HEK293 (cell line): ENCODE results near the gene PTPRCAP.

Experiments used
- BCL11A ChIP-seq: fragments of 450-650 bp; formaldehyde crosslinking; IDR thresholded peaks from 2 replicates; pipeline ENCODE4 v1.5.1; 2016; ENCODE audit warnings: low read depth, missing biosample characterization, missing genetic modification characterization
- FEZF1 ChIP-seq: fragments of 450-650 bp; formaldehyde crosslinking; IDR thresholded peaks from 2 replicates; pipeline ENCODE4 v1.5.1; 2016; ENCODE audit warnings: missing biosample characterization, missing genetic modification characterization
- GFI1B ChIP-seq: fragments of 450-650 bp; formaldehyde crosslinking; IDR thresholded peaks from 2 replicates; pipeline ENCODE4 v1.5.1; 2016; ENCODE audit warnings: missing biosample characterization, missing genetic modification characterization
- HOXD13 ChIP-seq: sonication (generic); formaldehyde crosslinking; IDR thresholded peaks from 2 replicates; pipeline ENCODE4 v1.8.0; 2022; ENCODE audit warnings: missing genetic modification reagents, borderline replicate concordance
- KLF16 ChIP-seq: fragments of 450-650 bp; formaldehyde crosslinking; IDR thresholded peaks from 2 replicates; pipeline ENCODE4 v1.5.1; 2017; ENCODE audit warnings: missing biosample characterization, missing genetic modification characterization
- MEIS1 ChIP-seq: sonication (generic); formaldehyde crosslinking; IDR thresholded peaks from 2 replicates; pipeline ENCODE4 v1.8.1; 2022; ENCODE audit warnings: missing genetic modification reagents, mild to moderate bottlenecking, borderline replicate concordance
- OVOL3 ChIP-seq: fragments of 450-650 bp; formaldehyde crosslinking; IDR thresholded peaks from 2 replicates; pipeline ENCODE4 v1.5.1; 2016; ENCODE audit warnings: missing biosample characterization, missing genetic modification characterization
- SCRT1 ChIP-seq: fragments of 450-650 bp; formaldehyde crosslinking; IDR thresholded peaks from 2 replicates; pipeline ENCODE4 v1.5.1; 2016; ENCODE audit warnings: missing biosample characterization, missing genetic modification characterization, borderline replicate concordance
- ZFHX2 ChIP-seq: fragments of 450-650 bp; formaldehyde crosslinking; conservative IDR thresholded peaks from 2 replicates; pipeline ENCODE4 v1.5.1; 2016; ENCODE audit warnings: missing biosample characterization, missing genetic modification characterization
- ZNF10 ChIP-seq: fragments of 450-650 bp; formaldehyde crosslinking; IDR thresholded peaks from 2 replicates; pipeline ENCODE4 v1.5.1; 2017; ENCODE audit warnings: missing biosample characterization, missing genetic modification characterization
- ZNF112 ChIP-seq: fragments of 450-650 bp; formaldehyde crosslinking; IDR thresholded peaks from 2 replicates; pipeline ENCODE4 v1.5.0; 2017; ENCODE audit warnings: missing biosample characterization, missing genetic modification characterization
- ZNF140 ChIP-seq: fragments of 450-650 bp; formaldehyde crosslinking; IDR thresholded peaks from 2 replicates; pipeline ENCODE4 v1.5.1; 2016; ENCODE audit warnings: missing biosample characterization, missing genetic modification characterization
- ZNF146 ChIP-seq: fragments of 450-650 bp; formaldehyde crosslinking; IDR thresholded peaks from 2 replicates; pipeline ENCODE4 v1.5.1; 2016; ENCODE audit warnings: missing biosample characterization, missing genetic modification characterization
- ZNF175 ChIP-seq: fragments of 450-650 bp; formaldehyde crosslinking; IDR thresholded peaks from 2 replicates; pipeline ENCODE4 v1.5.1; 2016; ENCODE audit warnings: missing biosample characterization, missing genetic modification characterization
- ZNF223 ChIP-seq: fragments of 450-650 bp; formaldehyde crosslinking; IDR thresholded peaks from 2 replicates; pipeline ENCODE4 v1.5.1; 2016; ENCODE audit warnings: missing biosample characterization, missing genetic modification characterization
- ZNF292 ChIP-seq: fragments of 450-650 bp; formaldehyde crosslinking; IDR thresholded peaks from 2 replicates; pipeline ENCODE4 v1.5.1; 2016; ENCODE audit warnings: low read depth, missing biosample characterization, missing genetic modification characterization, borderline replicate concordance
- ZNF366 ChIP-seq: fragments of 450-650 bp; formaldehyde crosslinking; conservative IDR thresholded peaks from 2 replicates; pipeline ENCODE4 v1.5.1; 2016; ENCODE audit warnings: missing biosample characterization, missing genetic modification characterization
- ZNF37A ChIP-seq: fragments of 450-650 bp; IDR thresholded peaks from 2 replicates; pipeline ENCODE4 v1.5.1; 2018; ENCODE audit warnings: missing biosample characterization, missing genetic modification characterization
- ZNF514 ChIP-seq: fragments of 450-650 bp; formaldehyde crosslinking; IDR thresholded peaks from 2 replicates; pipeline ENCODE4 v1.5.1; 2016; ENCODE audit warnings: missing biosample characterization, missing genetic modification characterization
- ZNF521 ChIP-seq: fragments of 450-650 bp; formaldehyde crosslinking; IDR thresholded peaks from 2 replicates; pipeline ENCODE4 v1.5.1; 2017; ENCODE audit warnings: missing biosample characterization, mild to moderate bottlenecking, missing genetic modification characterization
- ZNF626 ChIP-seq: fragments of 450-650 bp; sonication (Bioruptor Pico); formaldehyde crosslinking; IDR thresholded peaks from 2 replicates; pipeline ENCODE4 v1.5.1; 2018; ENCODE audit warnings: missing biosample characterization, missing genetic modification characterization, inconsistent platforms
- ZNF658 ChIP-seq: fragments of 450-650 bp; formaldehyde crosslinking; IDR thresholded peaks from 2 replicates; pipeline ENCODE4; 2016; ENCODE audit warnings: missing biosample characterization, missing genetic modification characterization
- ZNF76 ChIP-seq: fragments of 450-650 bp; formaldehyde crosslinking; IDR thresholded peaks from 2 replicates; pipeline ENCODE4; 2016; ENCODE audit warnings: low read depth, missing biosample characterization, missing genetic modification characterization, borderline replicate concordance
- ZNF768 ChIP-seq: fragments of 450-650 bp; formaldehyde crosslinking; IDR thresholded peaks from 2 replicates; pipeline ENCODE4 v1.5.1; 2018; ENCODE audit warnings: missing biosample characterization, mild to moderate bottlenecking, missing genetic modification characterization
- ZNF776 ChIP-seq: fragments of 450-650 bp; formaldehyde crosslinking; IDR thresholded peaks from 2 replicates; pipeline ENCODE4 v1.5.0; 2017; ENCODE audit warnings: missing biosample characterization, missing genetic modification characterization, borderline replicate concordance
- ZNF777 ChIP-seq: fragments of 450-650 bp; formaldehyde crosslinking; IDR thresholded peaks from 2 replicates; pipeline ENCODE4 v1.5.1; 2017; ENCODE audit warnings: missing biosample characterization, missing genetic modification characterization, borderline replicate concordance
- ZXDB ChIP-seq: fragments of 450-650 bp; formaldehyde crosslinking; IDR thresholded peaks from 2 replicates; pipeline ENCODE4 v1.5.1; 2016; ENCODE audit warnings: missing biosample characterization, missing genetic modification characterization
- TF ChIP-seq, protein P1 (sequence below): fragments of 450-650 bp; formaldehyde crosslinking; IDR thresholded peaks from 2 replicates; pipeline ENCODE4 v1.5.1; 2016; ENCODE audit warnings: missing biosample characterization, missing genetic modification characterization
- TF ChIP-seq, protein P2 (sequence below): fragments of 450-650 bp; formaldehyde crosslinking; IDR thresholded peaks from 2 replicates; pipeline ENCODE4 v1.5.1; 2016; ENCODE audit warnings: missing biosample characterization, missing genetic modification characterization
- TF ChIP-seq, protein P3 (sequence below): fragments of 450-650 bp; IDR thresholded peaks from 2 replicates; pipeline ENCODE4 v1.5.1; 2018; ENCODE audit warnings: missing biosample characterization, missing genetic modification characterization
- TF ChIP-seq, protein P4 (sequence below): fragments of 450-650 bp; formaldehyde crosslinking; IDR thresholded peaks from 2 replicates; pipeline ENCODE4 v1.5.1; 2016; ENCODE audit warnings: missing biosample characterization, missing genetic modification characterization
- TF ChIP-seq, protein P5 (sequence below): fragments of 450-650 bp; formaldehyde crosslinking; IDR thresholded peaks from 2 replicates; pipeline ENCODE4 v1.5.1; 2017; ENCODE audit warnings: missing biosample characterization, missing genetic modification characterization

PTPRCAP gene

DNA sequence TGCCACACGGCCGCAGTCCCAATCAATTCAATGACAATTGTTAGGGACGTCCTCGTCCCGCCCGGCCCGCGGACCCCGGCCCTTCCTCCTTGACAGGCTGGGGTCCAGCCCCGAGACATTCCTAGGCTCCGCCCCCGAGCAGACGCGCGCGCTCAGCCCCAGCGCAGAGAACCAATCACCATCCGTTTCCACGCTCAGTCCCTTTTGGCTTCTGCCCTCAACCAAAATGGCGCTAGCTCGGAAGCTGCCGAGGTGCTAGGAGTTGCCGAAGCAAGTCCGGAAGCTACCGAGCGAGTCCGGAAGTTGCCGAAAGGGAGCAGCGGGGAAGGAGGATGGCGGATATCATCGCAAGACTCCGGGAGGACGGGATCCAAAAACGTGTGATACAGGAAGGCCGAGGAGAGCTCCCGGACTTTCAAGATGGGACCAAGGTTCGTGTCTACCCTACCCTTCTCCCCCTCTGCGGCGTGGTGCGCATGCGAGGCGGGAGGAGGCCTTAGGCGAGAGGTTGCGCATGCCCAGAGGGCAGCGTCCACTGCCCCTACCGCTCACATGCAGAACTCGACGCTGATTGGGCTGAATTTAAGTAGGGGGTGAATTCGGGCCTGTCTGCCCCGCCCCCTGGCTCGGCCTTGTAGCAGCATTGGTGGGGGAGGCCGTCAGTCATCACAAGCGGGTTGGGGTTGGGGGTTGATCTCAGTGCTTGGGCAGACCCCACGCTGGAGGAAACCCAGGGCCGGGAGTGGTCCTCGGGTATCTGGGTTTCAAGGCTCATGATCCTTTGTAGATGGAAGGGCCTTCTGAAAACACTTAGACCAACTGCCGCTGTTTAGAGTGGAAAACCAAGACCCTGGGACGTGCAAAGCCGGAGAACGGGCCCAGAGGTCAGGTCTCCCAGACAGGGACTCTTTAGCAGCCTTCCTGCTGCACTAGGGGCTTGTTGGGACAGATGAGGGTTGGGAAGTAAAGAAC lies 45.6 kb upstream of the PTPRCAP start, which contains the start of gene AIP (continued):
- TF ChIP-seq ZNF776 (tag by site-specific recombination) = no peak
- TF ChIP-seq FEZF1 (tag by site-specific recombination) = no peak
- TF ChIP-seq BCL11A = no peak
- no peak for TF ChIP-seq ZNF626 (tag by site-specific recombination)
- TF ChIP-seq, protein P1, sequence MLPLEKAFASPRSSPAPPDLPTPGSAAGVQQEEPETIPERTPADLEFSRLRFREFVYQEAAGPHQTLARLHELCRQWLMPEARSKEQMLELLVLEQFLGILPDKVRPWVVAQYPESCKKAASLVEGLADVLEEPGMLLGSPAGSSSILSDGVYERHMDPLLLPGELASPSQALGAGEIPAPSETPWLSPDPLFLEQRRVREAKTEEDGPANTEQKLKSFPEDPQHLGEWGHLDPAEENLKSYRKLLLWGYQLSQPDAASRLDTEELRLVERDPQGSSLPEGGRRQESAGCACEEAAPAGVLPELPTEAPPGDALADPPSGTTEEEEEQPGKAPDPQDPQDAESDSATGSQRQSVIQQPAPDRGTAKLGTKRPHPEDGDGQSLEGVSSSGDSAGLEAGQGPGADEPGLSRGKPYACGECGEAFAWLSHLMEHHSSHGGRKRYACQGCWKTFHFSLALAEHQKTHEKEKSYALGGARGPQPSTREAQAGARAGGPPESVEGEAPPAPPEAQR (tag by site-specific recombination) = no peak
- TF ChIP-seq MEIS1 = no peak
- TF ChIP-seq KLF16 (tag by site-specific recombination) = no peak
- no peak for TF ChIP-seq ZNF366
- TF ChIP-seq, protein P2, sequence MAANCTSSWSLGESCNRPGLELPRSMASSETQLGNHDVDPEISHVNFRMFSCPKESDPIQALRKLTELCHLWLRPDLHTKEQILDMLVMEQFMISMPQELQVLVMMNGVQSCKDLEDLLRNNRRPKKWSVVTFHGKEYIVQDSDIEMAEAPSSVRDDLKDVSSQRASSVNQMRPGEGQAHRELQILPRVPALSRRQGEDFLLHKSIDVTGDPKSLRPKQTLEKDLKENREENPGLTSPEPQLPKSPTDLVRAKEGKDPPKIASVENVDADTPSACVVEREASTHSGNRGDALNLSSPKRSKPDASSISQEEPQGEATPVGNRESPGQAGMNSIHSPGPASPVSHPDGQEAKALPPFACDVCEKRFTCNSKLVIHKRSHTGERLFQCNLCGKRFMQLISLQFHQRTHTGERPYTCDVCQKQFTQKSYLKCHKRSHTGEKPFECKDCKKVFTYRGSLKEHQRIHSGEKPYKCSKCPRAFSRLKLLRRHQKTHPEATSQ (tag by site-specific recombination) = no peak
- no peak for TF ChIP-seq HOXD13 (CRISPR knock-in tag)
- no peak for TF ChIP-seq ZNF146 (tag by site-specific recombination)
- no peak for TF ChIP-seq ZNF292 (tag by site-specific recombination)
- no peak for TF ChIP-seq ZNF175 (tag by site-specific recombination)
- no peak for TF ChIP-seq ZNF658 (tag by site-specific recombination)
- TF ChIP-seq, protein P3, sequence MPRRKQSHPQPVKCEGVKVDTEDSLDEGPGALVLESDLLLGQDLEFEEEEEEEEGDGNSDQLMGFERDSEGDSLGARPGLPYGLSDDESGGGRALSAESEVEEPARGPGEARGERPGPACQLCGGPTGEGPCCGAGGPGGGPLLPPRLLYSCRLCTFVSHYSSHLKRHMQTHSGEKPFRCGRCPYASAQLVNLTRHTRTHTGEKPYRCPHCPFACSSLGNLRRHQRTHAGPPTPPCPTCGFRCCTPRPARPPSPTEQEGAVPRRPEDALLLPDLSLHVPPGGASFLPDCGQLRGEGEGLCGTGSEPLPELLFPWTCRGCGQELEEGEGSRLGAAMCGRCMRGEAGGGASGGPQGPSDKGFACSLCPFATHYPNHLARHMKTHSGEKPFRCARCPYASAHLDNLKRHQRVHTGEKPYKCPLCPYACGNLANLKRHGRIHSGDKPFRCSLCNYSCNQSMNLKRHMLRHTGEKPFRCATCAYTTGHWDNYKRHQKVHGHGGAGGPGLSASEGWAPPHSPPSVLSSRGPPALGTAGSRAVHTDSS = no peak
- TF ChIP-seq ZFHX2 (tag by site-specific recombination) = no peak
- TF ChIP-seq ZXDB (tag by site-specific recombination) = peak; percentile 85
- TF ChIP-seq ZNF140 (tag by site-specific recombination) = no peak
- no peak for TF ChIP-seq SCRT1 (tag by site-specific recombination)
- TF ChIP-seq, protein P4, sequence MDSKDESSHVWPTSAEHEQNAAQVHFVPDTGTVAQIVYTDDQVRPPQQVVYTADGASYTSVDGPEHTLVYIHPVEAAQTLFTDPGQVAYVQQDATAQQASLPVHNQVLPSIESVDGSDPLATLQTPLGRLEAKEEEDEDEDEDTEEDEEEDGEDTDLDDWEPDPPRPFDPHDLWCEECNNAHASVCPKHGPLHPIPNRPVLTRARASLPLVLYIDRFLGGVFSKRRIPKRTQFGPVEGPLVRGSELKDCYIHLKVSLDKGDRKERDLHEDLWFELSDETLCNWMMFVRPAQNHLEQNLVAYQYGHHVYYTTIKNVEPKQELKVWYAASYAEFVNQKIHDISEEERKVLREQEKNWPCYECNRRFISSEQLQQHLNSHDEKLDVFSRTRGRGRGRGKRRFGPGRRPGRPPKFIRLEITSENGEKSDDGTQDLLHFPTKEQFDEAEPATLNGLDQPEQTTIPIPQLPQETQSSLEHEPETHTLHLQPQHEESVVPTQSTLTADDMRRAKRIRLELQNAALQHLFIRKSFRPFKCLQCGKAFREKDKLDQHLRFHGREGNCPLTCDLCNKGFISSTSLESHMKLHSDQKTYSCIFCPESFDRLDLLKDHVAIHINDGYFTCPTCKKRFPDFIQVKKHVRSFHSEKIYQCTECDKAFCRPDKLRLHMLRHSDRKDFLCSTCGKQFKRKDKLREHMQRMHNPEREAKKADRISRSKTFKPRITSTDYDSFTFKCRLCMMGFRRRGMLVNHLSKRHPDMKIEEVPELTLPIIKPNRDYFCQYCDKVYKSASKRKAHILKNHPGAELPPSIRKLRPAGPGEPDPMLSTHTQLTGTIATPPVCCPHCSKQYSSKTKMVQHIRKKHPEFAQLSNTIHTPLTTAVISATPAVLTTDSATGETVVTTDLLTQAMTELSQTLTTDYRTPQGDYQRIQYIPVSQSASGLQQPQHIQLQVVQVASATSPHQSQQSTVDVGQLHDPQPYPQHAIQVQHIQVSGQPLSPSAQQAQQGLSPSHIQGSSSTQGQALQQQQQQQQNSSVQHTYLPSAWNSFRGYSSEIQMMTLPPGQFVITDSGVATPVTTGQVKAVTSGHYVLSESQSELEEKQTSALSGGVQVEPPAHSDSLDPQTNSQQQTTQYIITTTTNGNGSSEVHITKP (tag by site-specific recombination) = no peak
- TF ChIP-seq, protein P5, sequence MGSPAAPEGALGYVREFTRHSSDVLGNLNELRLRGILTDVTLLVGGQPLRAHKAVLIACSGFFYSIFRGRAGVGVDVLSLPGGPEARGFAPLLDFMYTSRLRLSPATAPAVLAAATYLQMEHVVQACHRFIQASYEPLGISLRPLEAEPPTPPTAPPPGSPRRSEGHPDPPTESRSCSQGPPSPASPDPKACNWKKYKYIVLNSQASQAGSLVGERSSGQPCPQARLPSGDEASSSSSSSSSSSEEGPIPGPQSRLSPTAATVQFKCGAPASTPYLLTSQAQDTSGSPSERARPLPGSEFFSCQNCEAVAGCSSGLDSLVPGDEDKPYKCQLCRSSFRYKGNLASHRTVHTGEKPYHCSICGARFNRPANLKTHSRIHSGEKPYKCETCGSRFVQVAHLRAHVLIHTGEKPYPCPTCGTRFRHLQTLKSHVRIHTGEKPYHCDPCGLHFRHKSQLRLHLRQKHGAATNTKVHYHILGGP (tag by site-specific recombination) = no peak
- no peak for TF ChIP-seq ZNF777 (tag by site-specific recombination)
- no peak for TF ChIP-seq GFI1B (tag by site-specific recombination)
- no peak for TF ChIP-seq ZNF768 (tag by site-specific recombination)
- TF ChIP-seq OVOL3 (tag by site-specific recombination) = no peak
- no peak for TF ChIP-seq ZNF223 (tag by site-specific recombination)
- no peak for TF ChIP-seq ZNF10 (tag by site-specific recombination)
- no peak for TF ChIP-seq ZNF514 (tag by site-specific recombination)
- TF ChIP-seq ZNF112 (tag by site-specific recombination) = no peak
- TF ChIP-seq ZNF76 (tag by site-specific recombination) = peak; percentile 82
- TF ChIP-seq ZNF521 (tag by site-specific recombination) = no peak
- TF ChIP-seq ZNF37A (tag by site-specific recombination) = no peak
